Stimulated activated CD8-positive, alpha-beta memory T cell treated with anti-CD3 and anti-CD28 coated beads, Interleukin-7, amount 100 ng/mL, for 24 hours (primary cell): ENCODE measurements around the gene EML6.

ENCODE experiments used
- DNase-seq: peaks from one replicate; pipeline ENCODE4 v3.0.0-alpha.2; 2020; ENCODE audit warnings: low read depth

Gene EML6

DNA sequence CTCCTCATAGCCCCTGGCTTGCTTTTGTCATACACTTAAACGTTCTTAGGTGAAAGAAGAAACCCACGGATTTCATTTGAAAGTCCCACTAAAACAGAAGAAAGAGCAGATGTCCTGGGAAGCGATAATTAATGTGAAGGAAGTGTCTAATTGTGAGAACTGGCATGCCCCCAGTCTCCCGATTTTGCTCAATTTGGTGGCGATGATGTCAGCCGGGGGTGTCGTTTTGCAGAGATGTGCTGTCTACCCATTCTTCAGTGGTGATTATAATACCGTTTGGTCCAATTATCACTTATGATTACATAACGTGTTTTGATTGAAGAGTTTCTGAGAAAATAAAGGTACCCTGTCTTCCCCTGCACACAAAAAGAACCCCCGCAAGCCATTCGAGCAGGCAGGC, 223.7 kb downstream of the EML6 start:
- DNase-seq: no peak

DNA sequence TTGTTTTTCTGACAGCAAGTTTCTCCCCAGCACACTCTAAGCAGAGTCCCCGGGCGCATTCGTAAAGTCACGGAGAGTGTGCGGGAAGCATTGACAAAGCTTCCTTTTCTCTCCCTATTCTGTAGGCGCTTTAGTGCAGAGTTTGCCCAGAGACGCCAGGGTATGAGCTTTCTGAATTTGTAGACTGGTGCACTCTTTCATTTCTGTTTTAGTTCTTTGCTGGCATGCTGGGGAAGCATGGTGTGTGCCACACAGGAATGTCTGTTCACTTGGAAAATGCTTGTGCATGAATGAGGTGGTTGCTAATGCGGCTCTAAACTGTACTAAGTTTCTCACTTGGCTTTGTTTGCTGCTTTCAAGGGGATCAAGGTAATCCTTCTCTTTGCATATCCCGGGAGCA, 224.2 kb downstream of the EML6 start:
- no peak for DNase-seq

DNA sequence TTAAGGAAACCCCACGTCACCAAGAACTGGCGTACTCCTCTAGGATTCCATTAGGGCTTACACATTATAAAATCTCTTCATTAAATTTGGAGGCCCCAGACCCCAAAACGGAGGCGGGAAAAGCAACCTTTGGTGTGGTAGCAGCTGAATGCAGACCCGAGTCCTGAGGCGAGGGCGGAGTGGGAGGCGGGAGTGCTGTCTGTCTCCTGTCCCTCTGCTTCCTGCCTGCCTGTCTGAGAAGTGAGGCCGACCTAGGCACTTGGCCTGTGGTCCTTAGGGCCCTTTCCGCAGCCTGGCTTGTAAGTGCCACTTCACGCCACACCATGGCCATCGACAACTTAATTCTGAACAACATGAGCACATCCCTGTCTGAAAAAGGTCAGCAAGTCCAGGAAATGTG, 224.7 kb downstream of the EML6 start:
- no peak for DNase-seq

DNA sequence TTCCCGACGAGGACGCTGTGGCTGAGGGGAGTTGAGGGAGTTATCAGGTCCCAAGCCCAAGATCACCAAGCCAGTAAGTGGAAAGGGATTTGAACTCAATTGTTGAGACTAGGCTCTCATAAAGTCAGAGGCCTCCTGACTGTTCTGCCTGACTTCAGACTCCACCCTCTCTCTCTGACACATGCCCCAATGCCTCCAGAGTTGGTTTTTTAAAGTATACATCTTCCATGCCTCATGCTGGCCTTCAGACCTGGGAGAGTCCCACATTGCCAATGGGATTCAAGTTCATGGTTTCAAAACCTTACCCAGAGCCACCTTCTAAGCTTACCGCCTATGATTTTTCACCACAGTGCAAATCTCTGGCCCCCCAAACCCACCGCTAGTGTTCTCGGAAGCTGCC, 226.0 kb downstream of the EML6 start:
- no peak for DNase-seq

DNA sequence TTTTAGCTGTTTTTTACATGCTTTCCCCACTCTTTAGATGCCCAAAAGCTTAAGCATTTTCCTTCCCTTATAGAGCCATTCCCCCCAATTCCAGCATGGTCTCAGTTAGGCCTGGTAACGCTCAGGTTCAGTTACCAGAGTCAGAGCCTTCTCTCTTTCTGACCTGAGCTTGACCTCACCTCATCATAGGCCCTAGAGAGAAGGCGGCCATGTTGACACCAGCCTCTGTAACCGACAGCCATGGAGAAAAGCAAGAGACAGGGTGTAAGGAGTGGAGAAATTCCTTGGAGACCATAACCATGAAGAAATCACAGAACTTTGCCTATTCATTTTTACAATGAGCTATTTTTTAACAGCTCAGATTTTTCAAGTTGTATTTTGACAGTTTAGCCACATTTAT, 227.3 kb downstream of the EML6 start:
- DNase-seq: no peak

DNA sequence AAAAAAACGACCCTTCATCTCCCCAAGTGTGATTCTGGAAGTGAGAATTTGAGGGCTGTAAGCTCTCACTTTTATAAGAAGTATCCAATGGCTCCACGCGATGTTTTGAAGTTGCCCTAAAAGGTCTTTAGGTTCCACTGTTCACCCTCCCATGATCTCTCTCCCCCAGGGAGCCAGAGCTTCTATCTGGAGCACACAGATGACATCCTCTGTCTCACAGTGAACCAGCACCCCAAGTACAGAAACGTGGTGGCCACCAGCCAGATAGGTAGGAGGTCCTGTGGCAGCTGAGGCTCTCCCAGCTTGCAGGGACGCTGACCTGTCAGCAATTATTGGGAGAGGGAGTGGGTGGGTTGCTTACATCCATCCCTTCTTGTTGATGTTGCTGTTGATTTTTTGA, 229.0 kb downstream of the EML6 start:
- no peak for DNase-seq

DNA sequence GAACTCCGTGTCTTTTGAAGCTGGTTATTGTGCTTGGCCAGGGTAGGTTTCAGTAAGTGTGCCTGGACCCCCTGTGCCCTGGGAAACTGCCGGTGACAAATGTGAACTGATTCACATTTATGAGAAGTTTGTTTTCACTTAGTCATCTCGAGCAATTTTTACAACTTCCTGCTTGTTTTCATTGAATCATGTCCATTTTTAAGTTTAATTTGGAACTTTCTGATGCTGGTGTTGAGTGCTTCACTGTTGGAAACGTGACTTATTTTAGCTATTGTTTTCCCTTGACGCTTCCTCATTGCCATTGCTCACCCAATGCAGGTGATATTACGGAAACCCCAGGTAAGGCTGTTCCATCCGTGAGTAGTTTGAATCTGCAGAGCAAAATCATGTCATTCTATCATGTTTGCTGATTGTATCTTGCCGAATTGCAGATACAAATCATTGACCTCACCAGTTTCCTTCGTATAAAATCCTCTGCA, 229.6 kb downstream of the EML6 start:
- no peak for DNase-seq

DNA sequence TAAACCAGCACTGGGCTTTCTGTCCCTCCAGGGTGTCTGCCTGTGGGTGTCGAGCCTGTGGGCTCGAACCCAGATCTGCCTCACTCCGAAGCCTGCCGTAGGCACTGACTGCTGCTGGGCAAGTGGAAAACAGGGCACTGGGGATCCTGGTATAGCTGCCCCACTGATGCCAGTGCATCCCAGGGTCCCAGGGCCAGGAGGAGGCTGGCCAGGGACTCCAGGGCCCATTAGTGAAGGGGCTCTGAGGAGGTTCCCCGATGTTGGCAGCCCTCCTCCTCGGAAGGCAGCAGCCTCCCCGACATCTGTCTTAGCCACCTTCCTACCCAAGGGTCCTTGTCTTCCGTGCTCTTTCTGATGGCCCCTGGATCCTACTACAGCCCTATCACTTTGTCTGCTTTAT, 230.7 kb downstream of the EML6 start:
- DNase-seq: no peak

DNA sequence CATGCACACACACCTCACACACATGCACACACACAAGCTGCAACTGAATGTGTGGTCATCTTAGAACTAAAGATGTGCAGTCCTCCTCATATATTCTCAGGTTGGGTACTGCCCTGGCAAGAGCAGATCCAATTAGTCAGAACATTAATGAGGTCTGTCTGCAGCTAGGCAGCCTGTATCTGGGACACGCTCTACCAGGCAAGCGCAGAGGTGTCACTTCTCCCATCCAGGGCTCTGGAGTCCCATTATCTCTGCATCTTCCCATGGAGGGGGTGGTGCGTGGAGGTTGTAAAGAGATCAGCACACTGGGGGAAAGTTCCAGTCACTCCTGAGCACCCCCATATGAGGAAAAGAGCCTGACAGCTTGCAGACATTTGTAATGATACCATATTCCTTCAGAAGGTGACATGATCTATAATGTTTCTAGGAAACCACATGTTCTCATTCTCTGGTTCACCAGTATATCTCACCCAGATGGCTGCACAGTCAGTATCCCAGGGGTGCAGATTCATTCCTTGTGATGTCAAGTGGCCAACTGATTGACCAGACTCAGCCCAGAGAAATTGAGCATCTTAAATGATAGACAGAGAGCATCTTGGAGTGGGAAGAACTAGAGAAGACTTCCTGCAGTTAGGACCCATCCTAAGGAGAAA, 231.4 kb downstream of the EML6 start:
- DNase-seq: no peak

DNA sequence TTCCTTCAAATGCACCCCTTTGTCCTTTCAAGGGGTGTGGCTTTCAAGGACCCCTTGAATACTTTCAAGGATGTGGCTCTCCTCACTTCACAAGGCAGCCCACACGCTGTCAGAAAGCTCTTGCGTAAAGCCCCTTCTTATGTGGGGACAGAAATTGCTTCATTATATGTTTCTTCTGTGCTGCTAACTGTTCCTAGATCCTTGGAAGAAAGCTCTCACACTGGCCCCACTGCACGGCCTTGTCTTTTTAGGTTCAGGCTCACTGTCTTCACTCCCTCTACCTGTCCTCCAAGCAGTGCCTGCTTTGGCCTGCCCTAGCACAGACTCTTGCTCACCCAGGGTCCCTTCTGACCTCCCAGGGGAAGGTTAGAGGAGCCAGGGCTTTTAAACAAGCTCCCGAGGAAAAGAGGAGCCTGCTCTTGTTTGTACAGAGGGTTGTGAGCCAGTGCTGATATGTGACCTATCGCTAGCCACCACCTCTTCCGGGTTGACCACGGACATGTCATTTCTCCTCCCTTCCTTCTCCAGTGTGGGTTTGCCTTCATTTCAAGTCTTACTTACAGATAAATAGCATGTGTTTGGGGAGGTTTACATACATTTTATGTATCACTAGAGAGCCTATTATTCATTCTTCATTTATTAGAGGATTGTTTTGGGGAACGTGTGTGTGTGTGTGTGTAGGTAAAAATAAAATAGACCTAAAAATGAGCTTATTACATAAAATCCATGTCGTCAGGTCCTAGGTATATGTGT, 232.1 kb downstream of the EML6 start:
- DNase-seq: no peak

DNA sequence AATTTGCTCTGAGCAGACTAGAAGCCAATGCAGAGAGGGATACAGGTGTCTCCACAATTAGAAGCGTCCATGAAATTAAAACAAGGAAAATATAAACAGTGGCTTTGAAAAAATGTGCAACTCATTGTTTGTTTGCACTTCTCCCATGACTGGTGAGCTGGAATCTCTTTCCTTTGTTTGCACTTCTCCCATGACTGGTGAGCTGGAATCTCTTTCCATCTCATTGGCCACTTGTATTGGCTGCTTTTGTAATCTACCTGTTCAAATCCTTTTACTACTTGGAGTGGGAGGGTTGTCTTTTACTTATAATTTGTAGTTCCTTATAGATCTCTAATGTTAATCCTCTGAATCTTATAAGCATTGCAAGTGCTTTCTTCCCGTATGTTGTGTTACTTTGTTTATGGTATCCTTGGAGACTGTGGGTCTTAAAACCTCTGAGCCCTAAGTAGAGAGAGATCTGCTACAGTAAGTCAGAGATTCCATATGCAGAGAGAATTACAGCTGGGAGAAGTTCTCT, 232.7 kb downstream of the EML6 start:
- no peak for DNase-seq

DNA sequence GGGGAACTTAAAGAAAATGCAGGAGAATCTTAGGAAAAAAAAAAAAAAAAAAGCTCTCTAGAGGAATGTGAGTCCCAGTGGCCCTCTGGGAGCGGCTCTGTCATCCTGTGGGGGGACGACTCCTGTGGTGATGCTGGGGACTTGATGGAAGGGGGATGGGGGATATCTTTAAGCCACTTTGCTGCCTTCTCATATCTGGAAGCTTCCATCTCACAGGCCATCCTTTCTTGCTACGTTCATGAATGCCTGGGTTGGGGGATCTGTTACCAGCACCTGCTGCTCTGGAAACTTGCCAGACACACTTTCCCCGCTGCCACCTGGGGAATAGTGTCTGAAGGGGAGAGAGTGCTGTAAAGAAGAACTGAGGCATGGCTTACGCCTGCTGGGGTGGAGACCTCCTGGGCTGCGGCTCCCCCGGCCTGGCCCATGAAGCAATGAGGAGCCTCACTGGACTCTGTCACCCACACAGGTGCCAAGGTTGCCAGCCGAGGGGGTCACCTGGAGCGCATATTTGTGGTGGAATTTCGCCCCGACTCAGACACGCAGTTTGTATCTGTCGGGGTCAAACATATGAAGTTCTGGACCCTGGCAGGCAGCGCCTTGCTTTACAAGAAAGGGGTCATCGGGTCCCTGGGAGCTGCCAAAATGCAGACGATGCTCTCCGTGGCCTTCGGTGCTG, 234.0 kb downstream of the EML6 start:
- DNase-seq: no peak

DNA sequence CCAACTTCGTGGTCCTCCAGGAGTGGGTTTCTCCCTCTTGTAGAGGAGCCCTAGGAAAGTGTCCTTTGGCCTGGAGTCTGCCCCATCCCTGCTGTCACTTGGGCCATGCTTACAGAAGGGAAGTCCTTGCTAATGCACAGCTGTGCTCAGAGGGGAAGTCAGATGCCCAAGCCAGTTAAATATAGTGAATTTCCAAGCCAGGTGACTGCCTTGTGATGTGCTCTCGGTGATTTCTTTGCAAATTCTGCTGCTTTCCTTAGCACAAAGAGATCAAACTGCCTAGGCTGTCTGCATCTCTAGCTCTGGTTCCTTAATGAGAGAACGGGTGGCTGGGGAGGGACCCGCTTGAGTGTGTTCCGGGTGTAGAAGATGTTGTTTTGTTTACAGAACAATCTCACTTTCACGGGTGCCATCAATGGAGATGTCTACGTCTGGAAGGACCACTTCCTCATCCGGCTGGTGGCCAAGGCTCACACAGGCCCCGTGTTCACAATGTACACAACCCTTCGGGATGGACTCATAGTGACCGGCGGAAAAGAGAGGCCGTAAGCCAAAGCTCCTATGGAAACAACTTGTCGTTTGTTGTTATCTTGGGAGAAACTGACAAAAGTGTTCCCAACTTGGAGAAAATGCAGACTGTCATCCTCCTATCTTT, 235.4 kb downstream of the EML6 start:
- no peak for DNase-seq

DNA sequence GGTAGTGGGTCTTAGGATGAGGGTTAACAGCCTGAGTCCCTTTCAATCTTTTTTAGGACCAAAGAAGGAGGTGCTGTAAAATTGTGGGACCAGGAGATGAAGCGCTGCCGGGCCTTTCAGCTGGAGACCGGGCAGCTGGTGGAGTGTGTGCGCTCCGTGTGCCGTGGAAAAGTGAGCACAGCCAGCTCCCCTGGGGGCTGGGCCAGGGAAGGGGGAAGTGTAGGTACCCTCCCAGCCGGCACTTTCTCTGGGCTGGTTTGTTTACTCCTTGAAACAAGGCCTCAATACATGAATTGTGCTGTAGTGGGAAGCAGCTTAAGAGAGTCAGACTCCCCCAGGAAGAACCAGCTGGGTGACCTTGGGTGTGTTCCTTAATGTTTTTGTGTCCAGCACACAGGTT, 236.7 kb downstream of the EML6 start:
- no peak for DNase-seq

DNA sequence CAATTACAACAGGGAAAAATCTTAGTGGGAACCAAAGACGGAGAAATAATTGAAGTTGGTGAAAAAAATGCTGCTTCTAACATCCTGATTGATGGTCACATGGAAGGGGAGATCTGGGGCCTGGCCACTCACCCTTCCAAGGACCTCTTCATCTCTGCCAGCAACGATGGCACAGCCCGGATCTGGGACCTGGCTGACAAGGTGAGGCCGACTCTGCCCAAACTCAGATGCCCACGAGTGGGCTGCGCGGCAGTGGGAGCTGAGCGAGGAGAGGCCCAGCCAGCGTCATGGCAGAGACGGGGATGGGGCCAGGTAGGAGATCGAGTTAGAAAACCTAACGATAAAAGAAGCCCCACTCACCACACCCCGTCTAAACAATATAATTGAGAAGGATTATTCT, 239.0 kb downstream of the EML6 start:
- DNase-seq: no peak

DNA sequence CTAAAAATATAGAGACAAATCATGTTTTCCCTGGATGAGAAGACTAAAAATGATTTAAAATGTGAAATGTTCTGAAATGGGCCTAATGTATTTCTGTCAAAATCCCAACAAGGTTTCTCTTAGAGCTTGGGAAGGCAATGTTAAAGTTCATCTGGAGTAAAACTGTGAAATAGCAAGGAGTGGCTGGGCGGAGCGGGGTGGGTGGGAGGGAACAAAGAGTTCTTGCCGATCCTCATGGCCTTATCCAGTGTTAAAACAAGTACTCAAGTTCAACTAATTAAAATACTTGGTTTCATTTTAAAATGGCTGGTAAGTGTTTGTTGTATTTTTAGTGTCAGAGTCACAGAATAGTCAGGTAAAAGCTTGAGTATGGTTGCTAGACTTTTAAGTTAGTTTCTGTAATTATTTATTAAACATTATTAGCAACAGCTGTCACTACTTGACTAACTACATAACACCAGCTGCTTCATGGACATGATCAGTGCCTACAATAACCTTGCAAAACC, 239.5 kb downstream of the EML6 start:
- DNase-seq: no peak

DNA sequence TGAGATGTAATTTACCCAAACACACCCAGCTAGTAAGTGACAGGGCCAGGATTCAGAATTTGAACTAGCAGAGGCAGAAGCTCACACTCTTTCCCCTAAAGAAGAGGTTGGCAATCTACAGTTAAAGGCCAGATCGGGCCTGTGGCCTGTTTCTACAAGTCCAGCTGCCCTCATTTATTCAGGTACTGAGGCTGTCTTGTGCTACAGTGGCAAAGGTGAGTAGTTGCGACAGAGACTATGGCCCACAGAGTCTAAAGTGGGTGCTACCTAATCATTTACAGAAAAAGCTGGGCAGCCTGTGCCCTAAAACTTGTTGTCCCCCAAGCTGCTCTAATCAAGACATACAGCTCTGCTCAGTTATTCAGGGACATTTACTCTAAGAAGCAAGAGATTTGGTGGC, 240.0 kb downstream of the EML6 start:
- no peak for DNase-seq

DNA sequence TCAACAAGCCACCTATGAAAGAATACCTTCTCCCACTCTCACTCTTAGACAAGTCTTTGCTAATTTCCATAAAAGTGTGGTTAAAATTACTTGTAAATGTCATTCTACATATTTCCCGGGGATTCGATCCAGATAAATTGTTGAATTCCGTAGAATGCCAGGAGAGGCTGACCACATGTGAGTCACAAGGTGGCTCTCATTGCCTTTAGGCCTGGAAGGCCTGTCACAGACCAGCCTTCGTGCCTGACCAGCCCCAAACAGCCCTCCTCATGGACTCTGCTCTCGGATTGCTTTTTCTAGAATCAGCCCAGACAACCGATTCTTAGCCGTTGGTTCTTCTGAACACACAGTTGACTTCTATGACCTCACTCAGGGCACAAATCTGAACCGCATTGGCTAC, 240.8 kb downstream of the EML6 start:
- no peak for DNase-seq

DNA sequence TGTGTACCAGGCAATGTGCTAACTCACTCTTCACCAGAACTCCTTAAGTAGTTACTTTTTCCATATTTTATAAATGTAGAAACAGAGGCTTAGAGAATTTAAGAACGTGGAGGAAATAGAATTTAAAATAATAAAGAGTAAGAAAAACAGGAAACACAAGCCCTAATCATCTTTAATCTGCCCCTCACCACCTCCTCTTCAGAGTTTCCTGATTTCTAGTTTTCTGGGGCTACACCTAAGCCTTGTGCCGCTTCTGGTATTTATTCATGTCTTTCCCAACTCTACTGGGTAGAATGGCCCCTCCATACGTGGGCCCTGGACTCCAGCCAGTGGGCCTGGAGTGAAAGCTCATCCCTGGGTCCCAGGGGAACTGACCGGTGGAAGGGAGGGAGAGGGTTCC, 241.4 kb downstream of the EML6 start:
- no peak for DNase-seq

DNA sequence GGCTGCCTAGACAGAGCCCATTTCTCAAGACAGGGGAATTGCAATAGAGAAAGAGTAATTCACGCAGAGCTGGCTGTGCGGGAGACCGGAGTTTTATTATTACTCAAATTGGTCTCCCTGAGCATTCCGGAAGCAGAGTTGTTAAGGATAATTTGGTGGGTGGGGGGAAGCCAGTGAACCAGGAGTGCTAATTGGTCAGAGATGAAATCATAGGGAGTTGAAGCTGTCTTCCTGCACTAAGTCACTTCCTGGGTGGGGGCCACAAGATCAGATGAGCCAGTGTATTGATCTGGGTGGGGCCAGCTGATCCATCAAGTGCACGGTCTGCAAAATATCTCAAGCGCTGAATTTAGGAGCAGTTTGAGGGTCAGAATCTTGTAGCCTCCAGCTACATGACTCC, 242.0 kb downstream of the EML6 start:
- no peak for DNase-seq

DNA sequence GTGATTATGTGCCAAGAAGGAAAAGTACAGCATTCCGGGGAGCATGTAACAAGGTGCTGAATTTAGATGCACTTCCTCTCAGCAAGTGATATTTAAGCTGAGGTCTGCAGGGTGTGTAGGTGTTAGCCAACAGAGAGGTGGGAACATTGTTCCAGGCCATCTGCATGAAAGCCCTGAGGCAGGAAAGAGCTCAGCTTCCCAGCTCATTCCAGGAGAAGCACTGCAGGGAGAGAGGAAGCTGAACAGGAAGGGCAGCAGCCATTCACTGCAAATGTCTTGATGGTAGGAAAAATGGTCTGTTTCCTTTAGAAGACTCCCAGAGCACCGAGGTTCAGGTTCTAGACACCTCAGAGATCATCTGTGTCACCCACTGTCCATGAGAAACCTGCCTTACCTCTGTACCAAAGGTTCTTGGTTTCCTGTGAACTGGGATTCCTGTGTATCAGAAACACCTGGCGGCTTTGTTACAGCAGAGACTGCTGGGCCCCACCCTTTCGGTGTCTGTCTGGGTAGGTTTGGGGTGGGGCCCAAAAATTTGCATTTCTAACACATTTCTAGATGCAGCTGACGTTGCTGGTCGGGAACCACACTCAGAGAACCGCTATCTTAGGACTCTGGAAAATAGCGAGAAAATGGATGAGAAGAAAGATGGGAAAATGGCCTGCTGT, 242.8 kb downstream of the EML6 start:
- no peak for DNase-seq

DNA sequence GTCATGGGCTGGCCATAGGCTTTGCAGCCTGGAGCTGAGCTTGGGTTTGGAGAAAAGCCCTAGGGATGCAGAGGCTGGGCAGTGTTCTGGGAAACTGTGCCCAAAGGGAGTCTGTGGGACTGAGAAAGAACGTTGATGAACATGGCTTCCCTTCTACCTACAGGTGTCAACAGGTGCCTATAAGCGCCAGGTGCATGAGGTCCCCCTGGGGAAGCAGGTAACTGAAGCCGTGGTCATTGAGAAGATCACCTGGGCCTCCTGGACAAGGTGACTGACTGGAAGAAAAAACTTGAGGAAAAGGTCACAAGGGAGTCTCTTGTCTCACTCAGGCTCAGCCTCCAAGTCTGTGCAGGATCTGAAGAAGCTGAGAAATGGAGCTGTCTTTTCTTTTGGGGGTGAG, 243.4 kb downstream of the EML6 start:
- no peak for DNase-seq
